ENCODE measurements around the gene PITPNC1.
"Not testable (repeated sequence)": the region's sequence is repeated elsewhere in the genome, so short reads cannot be mapped to it uniquely, and the experiment has no call there.

Gene PITPNC1

DNA sequence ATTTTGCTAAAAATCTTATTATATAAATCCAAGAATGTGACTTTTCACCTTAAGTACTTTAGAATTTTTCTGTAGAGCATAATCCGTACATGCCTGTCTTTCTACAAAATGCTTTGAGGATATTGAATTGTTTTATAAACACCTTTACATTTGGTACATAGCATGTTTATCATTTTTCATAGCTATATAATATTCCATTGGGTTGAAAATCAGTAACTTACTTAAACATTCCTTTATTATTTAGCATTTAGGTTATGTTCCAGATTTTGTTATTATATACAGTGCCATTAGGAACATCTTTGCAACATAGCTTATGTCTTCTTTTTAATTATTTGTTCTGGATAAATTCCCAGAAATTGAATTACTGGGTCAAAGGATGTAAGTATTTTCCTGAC is 323.6 kb downstream of the PITPNC1 start:
- no peak for DNase-seq (ENCODE audit: low read depth)
- TF ChIP-seq, protein P1, sequence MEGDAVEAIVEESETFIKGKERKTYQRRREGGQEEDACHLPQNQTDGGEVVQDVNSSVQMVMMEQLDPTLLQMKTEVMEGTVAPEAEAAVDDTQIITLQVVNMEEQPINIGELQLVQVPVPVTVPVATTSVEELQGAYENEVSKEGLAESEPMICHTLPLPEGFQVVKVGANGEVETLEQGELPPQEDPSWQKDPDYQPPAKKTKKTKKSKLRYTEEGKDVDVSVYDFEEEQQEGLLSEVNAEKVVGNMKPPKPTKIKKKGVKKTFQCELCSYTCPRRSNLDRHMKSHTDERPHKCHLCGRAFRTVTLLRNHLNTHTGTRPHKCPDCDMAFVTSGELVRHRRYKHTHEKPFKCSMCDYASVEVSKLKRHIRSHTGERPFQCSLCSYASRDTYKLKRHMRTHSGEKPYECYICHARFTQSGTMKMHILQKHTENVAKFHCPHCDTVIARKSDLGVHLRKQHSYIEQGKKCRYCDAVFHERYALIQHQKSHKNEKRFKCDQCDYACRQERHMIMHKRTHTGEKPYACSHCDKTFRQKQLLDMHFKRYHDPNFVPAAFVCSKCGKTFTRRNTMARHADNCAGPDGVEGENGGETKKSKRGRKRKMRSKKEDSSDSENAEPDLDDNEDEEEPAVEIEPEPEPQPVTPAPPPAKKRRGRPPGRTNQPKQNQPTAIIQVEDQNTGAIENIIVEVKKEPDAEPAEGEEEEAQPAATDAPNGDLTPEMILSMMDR (conservative IDR thresholded peaks at IDR 0.05; ENCODE audit: control insufficient read depth, insufficient read depth, low read depth, low read length) = no peak
- H3K4me3 ChIP-seq (ENCODE audit: control insufficient read depth, low read depth, low read length) = no peak overlapping the region

- not testable (repeated sequence) for DNase-seq (ENCODE audit: low read depth)
Observed at GRCh38 chr17:67702861-67703260, 325.8 kb downstream of the PITPNC1 start.

GRCh38 chr17:67707442-67707841 is 330.4 kb downstream of the PITPNC1 start:
- H3K4me3 ChIP-seq (ENCODE audit: control insufficient read depth, low read depth, low read length) = no peak overlapping the region
- no peak for DNase-seq (ENCODE audit: low read depth)
- TF ChIP-seq, protein P1 (conservative IDR thresholded peaks at IDR 0.05; ENCODE audit: control insufficient read depth, insufficient read depth, low read depth, low read length) = no peak

More at GRCh38 chr17:67702861-67703260, 325.8 kb downstream of the PITPNC1 start:
- not testable (repeated sequence) for H3K4me3 ChIP-seq (ENCODE audit: control insufficient read depth, low read depth, low read length)

- TF ChIP-seq, protein P1 (conservative IDR thresholded peaks at IDR 0.05; ENCODE audit: control insufficient read depth, insufficient read depth, low read depth, low read length) = no peak
- H3K4me3 ChIP-seq (ENCODE audit: control insufficient read depth, low read depth, low read length) = no peak overlapping the region
- DNase-seq (ENCODE audit: low read depth) = no peak
Observed at GRCh38 chr17:67708378-67708777, 331.3 kb downstream of the PITPNC1 start.

- no peak for DNase-seq (ENCODE audit: low read depth)
- no peak overlapping the region for H3K4me3 ChIP-seq (ENCODE audit: control insufficient read depth, low read depth, low read length)
- TF ChIP-seq, protein P1 (conservative IDR thresholded peaks at IDR 0.05; ENCODE audit: control insufficient read depth, insufficient read depth, low read depth, low read length) = no peak
Observed at GRCh38 chr17:67711916-67712315, 334.8 kb downstream of the PITPNC1 start.

- no peak overlapping the region for H3K4me3 ChIP-seq (ENCODE audit: control insufficient read depth, low read depth, low read length)
- TF ChIP-seq, protein P1 (conservative IDR thresholded peaks at IDR 0.05; ENCODE audit: control insufficient read depth, insufficient read depth, low read depth, low read length) = no peak
- DNase-seq (ENCODE audit: low read depth) = no peak
Observed at GRCh38 chr17:67712375-67712774, 335.3 kb downstream of the PITPNC1 start.

GRCh38 chr17:67713169-67713568 is 336.1 kb downstream of the PITPNC1 start:
- no peak overlapping the region for H3K4me3 ChIP-seq (ENCODE audit: control insufficient read depth, low read depth, low read length)
- TF ChIP-seq, protein P1 (conservative IDR thresholded peaks at IDR 0.05; ENCODE audit: control insufficient read depth, insufficient read depth, low read depth, low read length) = no peak
- DNase-seq (ENCODE audit: low read depth) = no peak

Measured in fibroblast of mammary gland (primary cell).